M059J (cell line): Measurements from ENCODE around the gene CTDSPL. TPM values are rescaled to one million over a fixed set of nuclear protein-coding genes. Genes with fewer than 3 reads are reported as not detected.

ENCODE experiments used
- DNase-seq: peaks from one replicate; pipeline ENCODE4 v3.0.0-alpha.2; 2012; ENCODE audit warnings: low read depth
- total RNA-seq: library from RNA; depleted of rRNA; stranded (reverse); fragments of >200 nt; shearing (Covaris generic); gene quantifications from 2 replicates; pipeline ENCODE4 v1.2.3, GENCODE V29; 2014

CTDSPL gene
- total RNA-seq, 1 experiment from 2014 or later, result 18.3 TPM

- DNase-seq, result no peak
Measured at GRCh38 chr3:38001456-38002081, 139.9 kb downstream of the CTDSPL start.

- no peak for DNase-seq
Measured at GRCh38 chr3:38002291-38002876, 140.7 kb downstream of the CTDSPL start.

- no peak for DNase-seq
Measured at GRCh38 chr3:38002940-38003339, 141.3 kb downstream of the CTDSPL start.

GRCh38 chr3:38003371-38003816, 141.7 kb downstream of the CTDSPL start:
- DNase-seq, result no peak

- DNase-seq, result no peak
Measured at GRCh38 chr3:38003817-38004414, 142.2 kb downstream of the CTDSPL start.

GRCh38 chr3:38004415-38005075, 142.9 kb downstream of the CTDSPL start:
- DNase-seq, result peak; percentile 67

GRCh38 chr3:38005076-38006020, 143.7 kb downstream of the CTDSPL start:
- no peak for DNase-seq

GRCh38 chr3:38006031-38006430, 144.4 kb downstream of the CTDSPL start:
- DNase-seq, result no peak

- no peak for DNase-seq
Measured at GRCh38 chr3:38006445-38006995, 144.8 kb downstream of the CTDSPL start.

GRCh38 chr3:38007754-38008090, 146.0 kb downstream of the CTDSPL start:
- no peak for DNase-seq

- no peak for DNase-seq
Measured at GRCh38 chr3:38008191-38008701, 146.6 kb downstream of the CTDSPL start.

GRCh38 chr3:38008971-38009580, 147.4 kb downstream of the CTDSPL start:
- no peak for DNase-seq

GRCh38 chr3:38009807-38010591, 148.3 kb downstream of the CTDSPL start:
- no peak for DNase-seq

- DNase-seq, result no peak
Measured at GRCh38 chr3:38011111-38011510, 149.4 kb downstream of the CTDSPL start.

- DNase-seq, result no peak
Measured at GRCh38 chr3:38015485-38015884, 153.8 kb downstream of the CTDSPL start.

- DNase-seq, result no peak
Measured at GRCh38 chr3:38015984-38016383, 154.3 kb downstream of the CTDSPL start.

- no peak for DNase-seq
Measured at GRCh38 chr3:38016410-38016809, 154.7 kb downstream of the CTDSPL start.

GRCh38 chr3:38016847-38017444, 155.3 kb downstream of the CTDSPL start:
- no peak for DNase-seq
